Neural cell (in vitro differentiated cells): ENCODE data around the gene SOX9. TPM values are rescaled to one million over a fixed set of nuclear protein-coding genes. Genes with fewer than 3 reads are reported as not detected.

Experiments
- H2AFZ ChIP-seq: fragments of 200-600, 300-800 bp; sonication (generic), shearing (Covaris generic); 2 replicates; pipeline ENCODE4 v1.6.0; 2014; ENCODE audit warnings: low read depth, mild to moderate bottlenecking, antibody characterized with exemption, low read length, moderate library complexity
- H3F3A ChIP-seq: fragments of 200-600 bp; shearing (Covaris generic); 2 replicates; pipeline ENCODE4 v1.6.1; 2016; ENCODE audit warnings: mild to moderate bottlenecking, moderate library complexity, mixed read lengths, antibody characterized with exemption, low read length; ENCODE audit not compliant: insufficient read depth, poor library complexity, severe bottlenecking
- H3K27ac ChIP-seq: fragments of 200-600, 300-800 bp; sonication (generic), shearing (Covaris generic); 2 replicates; pipeline ENCODE4 v1.5.1; 2014; ENCODE audit warnings: mild to moderate bottlenecking, low read length, moderate library complexity
- H3K27me3 ChIP-seq: fragments of 300-800, 200-600 bp; sonication (generic), shearing (Covaris generic); 2 replicates; pipeline ENCODE4 v1.6.0; 2014; ENCODE audit warnings: mild to moderate bottlenecking, low read depth, low read length, moderate library complexity; ENCODE audit not compliant: insufficient read depth
- H3K36me3 ChIP-seq: fragments of 300-800, 200-600 bp; sonication (generic), shearing (Covaris generic); 2 replicates; pipeline ENCODE4 v1.5.1; 2014; ENCODE audit warnings: mild to moderate bottlenecking, antibody characterized with exemption, low read length, moderate library complexity; ENCODE audit not compliant: insufficient read depth
- H3K4me2 ChIP-seq: fragments of 300-800, 200-600 bp; sonication (generic), shearing (Covaris generic); 2 replicates; pipeline ENCODE4 v1.6.0; 2014; ENCODE audit warnings: mild to moderate bottlenecking, low read length
- H3K4me3 ChIP-seq: fragments of 300-800, 200-600 bp; sonication (generic), shearing (Covaris generic); 2 replicates; pipeline ENCODE4 v1.5.1; 2014; ENCODE audit warnings: mild to moderate bottlenecking, low read length, moderate library complexity
- H3K79me2 ChIP-seq: fragments of 200-600 bp; shearing (Covaris generic); replicated peaks from 2 replicates; pipeline ENCODE4 v1.6.0; 2014; ENCODE audit warnings: mild to moderate bottlenecking, low read length, moderate library complexity; ENCODE audit not compliant: insufficient read depth
- H3K9ac ChIP-seq: fragments of 300-800, 200-600 bp; sonication (generic), shearing (Covaris generic); 2 replicates; pipeline ENCODE4 v1.6.1; 2016; ENCODE audit warnings: mild to moderate bottlenecking, low read length, mixed read lengths
- H3K9me2 ChIP-seq: fragments of 200-600 bp; shearing (Covaris generic); 2 replicates; pipeline ENCODE4 v1.6.1; 2016; ENCODE audit warnings: mild to moderate bottlenecking, low read length, mixed read lengths; ENCODE audit not compliant: insufficient read depth
- H3K9me3 ChIP-seq: fragments of 200-600, 300-800 bp; sonication (generic), shearing (Covaris generic); 2 replicates; pipeline ENCODE4 v1.6.1; 2016; ENCODE audit warnings: mild to moderate bottlenecking, mixed run types, low read length, moderate library complexity, mixed read lengths
- H4K20me1 ChIP-seq: fragments of 200-600 bp; shearing (Covaris generic); 2 replicates; pipeline ENCODE4 v1.6.1; 2016; ENCODE audit warnings: mild to moderate bottlenecking, mixed run types; ENCODE audit not compliant: insufficient read depth
- EP300 ChIP-seq: fragments of 450-650 bp; conservative IDR thresholded peaks from 2 replicates; pipeline ENCODE4 v1.6.1; 2014; ENCODE audit warnings: antibody characterized with exemption, mild to moderate bottlenecking, moderate library complexity; ENCODE audit not compliant: poor library complexity, severe bottlenecking
- EZH2 ChIP-seq: fragments of 200-600, 300-800 bp; shearing (Covaris generic), sonication (generic); IDR thresholded peaks from 2 replicates; pipeline ENCODE4 v1.6.1; 2014; ENCODE audit warnings: antibody characterized with exemption, low read length, borderline replicate concordance, mild to moderate bottlenecking; ENCODE audit not compliant: insufficient read depth, poor library complexity, severe bottlenecking
- MXI1 ChIP-seq: fragments of 450-650 bp; conservative IDR thresholded peaks from 2 replicates; pipeline ENCODE4 v1.6.1; 2014; ENCODE audit warnings: antibody characterized with exemption, mild to moderate bottlenecking; ENCODE audit not compliant: poor library complexity, severe bottlenecking
- POLR2AphosphoS5 ChIP-seq: IDR thresholded peaks from 2 replicates; pipeline ENCODE4 v1.6.1; 2012
- RAD21 ChIP-seq: fragments of 450-650 bp; conservative IDR thresholded peaks from 2 replicates; pipeline ENCODE4 v1.6.1; 2014; ENCODE audit warnings: antibody characterized with exemption, mild to moderate bottlenecking, moderate library complexity
- SMC3 ChIP-seq: fragments of 450-650 bp; conservative IDR thresholded peaks from 2 replicates; pipeline ENCODE4 v1.6.1; 2014; ENCODE audit warnings: antibody characterized with exemption, mild to moderate bottlenecking, moderate library complexity; ENCODE audit not compliant: poor library complexity
- TAF1 ChIP-seq: IDR thresholded peaks from 2 replicates; pipeline ENCODE4 v1.6.1; 2012; ENCODE audit warnings: low read depth
- polyA plus RNA-seq: library from polyadenylated mRNA; depleted of rRNA; stranded (reverse); fragments of >200 nt; gene quantifications from 2 replicates; pipeline ENCODE4 v1.2.3, GENCODE V29; 2014
- TF ChIP-seq, protein P1 (sequence below): fragments of 450-650 bp; IDR thresholded peaks from 2 replicates; pipeline ENCODE4 v1.5.1; 2014; ENCODE audit warnings: antibody characterized with exemption, mild to moderate bottlenecking, moderate library complexity; ENCODE audit not compliant: poor library complexity, severe bottlenecking
- TF ChIP-seq, protein P2 (sequence below): IDR thresholded peaks from 2 replicates; pipeline ENCODE4 v1.6.1; 2012; ENCODE audit warnings: borderline replicate concordance

The SOX9 gene
- polyA plus RNA-seq, 1 donor from 2014 or later = 0.68 TPM

DNA sequence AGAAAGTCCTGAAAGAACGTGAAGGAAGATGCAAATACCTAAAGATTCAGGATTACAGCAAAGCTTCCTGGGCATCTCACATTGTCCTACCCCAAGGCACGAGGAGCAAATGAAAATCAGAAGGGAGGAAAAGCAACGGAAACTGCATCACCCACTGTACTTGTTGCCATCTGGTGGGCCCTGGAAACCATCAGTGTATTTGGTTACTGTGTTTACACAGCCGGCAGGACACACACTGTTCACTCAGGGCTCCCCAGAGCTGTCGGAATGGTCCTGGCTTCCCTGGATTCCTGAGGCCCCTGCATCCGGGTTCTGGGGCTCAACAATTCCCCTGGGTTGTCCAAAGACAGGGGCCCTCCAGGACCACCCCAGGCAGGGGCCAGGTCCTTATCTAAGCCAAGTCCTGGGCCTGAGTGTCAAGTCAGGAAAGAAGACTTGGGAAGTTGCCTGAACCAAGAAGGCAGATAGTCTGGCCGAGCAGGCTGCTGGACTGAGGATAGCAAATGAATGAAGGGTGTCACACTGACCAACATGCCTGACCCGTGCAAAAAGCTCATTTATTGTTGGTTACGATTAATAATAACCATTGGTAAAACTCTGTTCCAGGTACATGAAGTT lies 52.8 kb downstream of the SOX9 start:
- Histone ChIP-seq H3F3A (no peaks in the 10 kb centered on the region), H3K9ac (no peak overlapping the region), H3K27me3 (no peaks in the 10 kb centered on the region), H2AFZ (no peak overlapping the region), H4K20me1 (no peaks in the 10 kb centered on the region), H3K27ac (no peak overlapping the region), H3K4me3 (no peak overlapping the region), H3K4me2 (no peak overlapping the region), H3K9me3 (no peaks in the 10 kb centered on the region), H3K9me2 (no peaks in the 10 kb centered on the region), H3K79me2 (no peaks in the 10 kb centered on the region), H3K36me3 (no peaks in the 10 kb centered on the region)
- no peak for TF ChIP-seq EP300
- TF ChIP-seq, protein P1, sequence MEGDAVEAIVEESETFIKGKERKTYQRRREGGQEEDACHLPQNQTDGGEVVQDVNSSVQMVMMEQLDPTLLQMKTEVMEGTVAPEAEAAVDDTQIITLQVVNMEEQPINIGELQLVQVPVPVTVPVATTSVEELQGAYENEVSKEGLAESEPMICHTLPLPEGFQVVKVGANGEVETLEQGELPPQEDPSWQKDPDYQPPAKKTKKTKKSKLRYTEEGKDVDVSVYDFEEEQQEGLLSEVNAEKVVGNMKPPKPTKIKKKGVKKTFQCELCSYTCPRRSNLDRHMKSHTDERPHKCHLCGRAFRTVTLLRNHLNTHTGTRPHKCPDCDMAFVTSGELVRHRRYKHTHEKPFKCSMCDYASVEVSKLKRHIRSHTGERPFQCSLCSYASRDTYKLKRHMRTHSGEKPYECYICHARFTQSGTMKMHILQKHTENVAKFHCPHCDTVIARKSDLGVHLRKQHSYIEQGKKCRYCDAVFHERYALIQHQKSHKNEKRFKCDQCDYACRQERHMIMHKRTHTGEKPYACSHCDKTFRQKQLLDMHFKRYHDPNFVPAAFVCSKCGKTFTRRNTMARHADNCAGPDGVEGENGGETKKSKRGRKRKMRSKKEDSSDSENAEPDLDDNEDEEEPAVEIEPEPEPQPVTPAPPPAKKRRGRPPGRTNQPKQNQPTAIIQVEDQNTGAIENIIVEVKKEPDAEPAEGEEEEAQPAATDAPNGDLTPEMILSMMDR = no peak

DNA sequence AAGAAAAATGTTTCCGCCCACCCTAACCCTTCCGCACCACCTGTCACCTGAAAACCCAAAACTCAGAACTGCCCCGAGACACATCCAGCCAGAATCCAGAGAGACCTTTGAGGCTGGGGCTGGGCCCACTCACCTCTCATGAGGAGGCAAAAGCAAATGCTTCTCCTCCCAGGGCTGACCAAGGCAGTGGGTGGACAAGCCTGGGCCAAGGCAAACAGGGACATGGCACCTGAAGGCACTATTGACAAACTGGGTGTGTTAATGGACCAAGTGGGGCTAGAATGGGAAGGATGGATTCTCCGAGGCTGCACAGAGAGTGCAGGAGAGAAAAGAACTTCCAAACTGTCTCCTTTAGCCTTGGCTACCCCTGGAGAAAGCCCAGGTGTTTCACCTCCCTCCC lies 54.4 kb downstream of the SOX9 start:
- Histone ChIP-seq H3K27ac (no peak overlapping the region), H3K27me3 (no peaks in the 10 kb centered on the region), H3K4me3 (no peak overlapping the region), H3F3A (no peaks in the 10 kb centered on the region), H4K20me1 (no peaks in the 10 kb centered on the region), H3K9me2 (no peaks in the 10 kb centered on the region), H3K9me3 (no peaks in the 10 kb centered on the region), H3K79me2 (no peaks in the 10 kb centered on the region), H3K4me2 (no peak overlapping the region), H2AFZ (no peak overlapping the region), H3K36me3 (no peaks in the 10 kb centered on the region), H3K9ac (no peak overlapping the region)
- TF ChIP-seq EP300 = no peak
- TF ChIP-seq RAD21 = no peak
- TF ChIP-seq POLR2AphosphoS5 = no peak
- TF ChIP-seq TAF1 = no peak
- TF ChIP-seq EZH2 = no peak
- TF ChIP-seq, protein P1 = no peak
- TF ChIP-seq MXI1 = no peak
- no peak for TF ChIP-seq SMC3
- TF ChIP-seq, protein P2, sequence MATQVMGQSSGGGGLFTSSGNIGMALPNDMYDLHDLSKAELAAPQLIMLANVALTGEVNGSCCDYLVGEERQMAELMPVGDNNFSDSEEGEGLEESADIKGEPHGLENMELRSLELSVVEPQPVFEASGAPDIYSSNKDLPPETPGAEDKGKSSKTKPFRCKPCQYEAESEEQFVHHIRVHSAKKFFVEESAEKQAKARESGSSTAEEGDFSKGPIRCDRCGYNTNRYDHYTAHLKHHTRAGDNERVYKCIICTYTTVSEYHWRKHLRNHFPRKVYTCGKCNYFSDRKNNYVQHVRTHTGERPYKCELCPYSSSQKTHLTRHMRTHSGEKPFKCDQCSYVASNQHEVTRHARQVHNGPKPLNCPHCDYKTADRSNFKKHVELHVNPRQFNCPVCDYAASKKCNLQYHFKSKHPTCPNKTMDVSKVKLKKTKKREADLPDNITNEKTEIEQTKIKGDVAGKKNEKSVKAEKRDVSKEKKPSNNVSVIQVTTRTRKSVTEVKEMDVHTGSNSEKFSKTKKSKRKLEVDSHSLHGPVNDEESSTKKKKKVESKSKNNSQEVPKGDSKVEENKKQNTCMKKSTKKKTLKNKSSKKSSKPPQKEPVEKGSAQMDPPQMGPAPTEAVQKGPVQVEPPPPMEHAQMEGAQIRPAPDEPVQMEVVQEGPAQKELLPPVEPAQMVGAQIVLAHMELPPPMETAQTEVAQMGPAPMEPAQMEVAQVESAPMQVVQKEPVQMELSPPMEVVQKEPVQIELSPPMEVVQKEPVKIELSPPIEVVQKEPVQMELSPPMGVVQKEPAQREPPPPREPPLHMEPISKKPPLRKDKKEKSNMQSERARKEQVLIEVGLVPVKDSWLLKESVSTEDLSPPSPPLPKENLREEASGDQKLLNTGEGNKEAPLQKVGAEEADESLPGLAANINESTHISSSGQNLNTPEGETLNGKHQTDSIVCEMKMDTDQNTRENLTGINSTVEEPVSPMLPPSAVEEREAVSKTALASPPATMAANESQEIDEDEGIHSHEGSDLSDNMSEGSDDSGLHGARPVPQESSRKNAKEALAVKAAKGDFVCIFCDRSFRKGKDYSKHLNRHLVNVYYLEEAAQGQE = no peak
